ENCODE results near the gene ZNRF3.
A peak's percentile ranks its signal among the peaks of the same experiment; 100 is the strongest.
"Not testable (repeated sequence)": the region's sequence is repeated elsewhere in the genome, so short reads cannot be mapped to it uniquely, and the experiment has no call there.

The ZNRF3 gene

GRCh38 chr22:28908810-28909209 is 25.4 kb downstream of the ZNRF3 start:
- not testable (repeated sequence) for DNase-seq (ENCODE audit: low spot score)

- no peak for DNase-seq (ENCODE audit: low spot score)
Measured at GRCh38 chr22:28909375-28909774, 26.0 kb downstream of the ZNRF3 start.

- DNase-seq (ENCODE audit: low spot score), result no peak
Measured at GRCh38 chr22:28910569-28911303, 27.4 kb downstream of the ZNRF3 start.

GRCh38 chr22:28911304-28911690 is 27.9 kb downstream of the ZNRF3 start:
- DNase-seq (ENCODE audit: low spot score), result no peak

GRCh38 chr22:28911777-28912669 is 28.7 kb downstream of the ZNRF3 start:
- peak; percentile 52 for DNase-seq (ENCODE audit: low spot score)

GRCh38 chr22:28914201-28914600 is 30.8 kb downstream of the ZNRF3 start:
- no peak for DNase-seq (ENCODE audit: low spot score)

- no peak for DNase-seq (ENCODE audit: low spot score)
Measured at GRCh38 chr22:28915969-28916368, 32.6 kb downstream of the ZNRF3 start.

- DNase-seq (ENCODE audit: low spot score), result no peak
Measured at GRCh38 chr22:28917747-28918549, 34.6 kb downstream of the ZNRF3 start.

- DNase-seq (ENCODE audit: low spot score), result no peak
Measured at GRCh38 chr22:28918550-28919271, 35.3 kb downstream of the ZNRF3 start.

GRCh38 chr22:28920757-28921584 is 37.6 kb downstream of the ZNRF3 start:
- no peak for DNase-seq (ENCODE audit: low spot score)

GRCh38 chr22:28921585-28921879 is 38.2 kb downstream of the ZNRF3 start:
- no peak for DNase-seq (ENCODE audit: low spot score)

- no peak for DNase-seq (ENCODE audit: low spot score)
Measured at GRCh38 chr22:28922540-28923244, 39.3 kb downstream of the ZNRF3 start.

GRCh38 chr22:28923826-28924732 is 40.7 kb downstream of the ZNRF3 start:
- DNase-seq (ENCODE audit: low spot score), result no peak

GRCh38 chr22:28925916-28926315 is 42.5 kb downstream of the ZNRF3 start:
- DNase-seq (ENCODE audit: low spot score), result no peak

GRCh38 chr22:28927630-28928029 is 44.3 kb downstream of the ZNRF3 start:
- no peak for DNase-seq (ENCODE audit: low spot score)

GRCh38 chr22:28929197-28929596 is 45.8 kb downstream of the ZNRF3 start:
- no peak for DNase-seq (ENCODE audit: low spot score)

GRCh38 chr22:28930357-28931007 is 47.1 kb downstream of the ZNRF3 start:
- DNase-seq (ENCODE audit: low spot score), result no peak

- DNase-seq (ENCODE audit: low spot score), result no peak
Measured at GRCh38 chr22:28931844-28932567, 48.6 kb downstream of the ZNRF3 start.

All from AG20443 (cell line).